Upper lobe of left lung (tissue), 6 donors: ENCODE data around the gene KCNF1. TPM values are rescaled to one million over a fixed set of nuclear protein-coding genes. Genes with fewer than 3 reads are reported as not detected.

ENCODE experiments used
- ATAC-seq, 2 donors: fragments of 200-7000 bp; cut with Tn5 transposase; one replicate each; pipeline ENCODE4 v1.9.1; 2022; ENCODE audit warnings: mild to moderate bottlenecking in 2 of 2, moderate library complexity in 2 of 2; ENCODE audit not compliant: low FRiP score in 2 of 2
- DNase-seq, 2 donors: peaks; one replicate each; pipeline ENCODE4 v3.0.0-alpha.2; 2019 to 2020
- H3K27ac ChIP-seq, 4 donors: fragments of 200-600 bp; sonication (generic); one replicate each; pipeline ENCODE4 v1.5.1; 2016 to 2019
- H3K27me3 ChIP-seq, 4 donors: fragments of 200-600 bp; sonication (generic); one replicate each; pipeline ENCODE4 v1.5.1; 2017 to 2019
- H3K36me3 ChIP-seq, 4 donors: fragments of 200-600 bp; sonication (generic); one replicate each; pipeline ENCODE4 v1.5.1; 2016 to 2019
- H3K4me1 ChIP-seq, 4 donors: fragments of 200-600 bp; sonication (generic); one replicate each; pipeline ENCODE4 v1.5.1; 2018 to 2019
- H3K4me3 ChIP-seq, 4 donors: fragments of 200-600 bp; sonication (generic); one replicate each; pipeline ENCODE4 v1.5.1; 2017 to 2019; ENCODE audit warnings: mild to moderate bottlenecking in 2 of 4, moderate library complexity in 1 of 4
- H3K9me3 ChIP-seq, 4 donors: fragments of 200-600 bp; sonication (generic); one replicate each; pipeline ENCODE4 v1.5.1; 2018 to 2019
- CTCF ChIP-seq, 6 experiments: fragments of 450-650 bp in 4 of 6; fragments of 200-600 bp in 2 of 6; sonication (generic) in 2 of 6; IDR thresholded peaks; one replicate each; pipeline ENCODE4 v1.5.1; 2016 to 2019; ENCODE audit warnings: antibody characterized with exemption in 6 of 6
- EP300 ChIP-seq, 4 donors: sonication (generic); formaldehyde crosslinking; IDR thresholded peaks; one replicate each; pipeline ENCODE4 v1.5.1; 2017; ENCODE audit warnings: antibody characterized with exemption in 4 of 4, control low read depth in 2 of 4
- POLR2A ChIP-seq, 4 donors: fragments of 450-650 bp; IDR thresholded peaks; one replicate each; pipeline ENCODE4 v1.5.1; 2016 to 2017; ENCODE audit warnings: antibody characterized with exemption in 4 of 4, mild to moderate bottlenecking in 2 of 4
- POLR2AphosphoS5 ChIP-seq, 2 donors: sonication (generic); formaldehyde crosslinking; IDR thresholded peaks; one replicate each; pipeline ENCODE4 v1.5.1; 2017; ENCODE audit warnings: antibody characterized with exemption in 2 of 2
- WGBS, 2 donors: methylation state at CpG; one replicate each; pipeline ENCODE4 v1.1.5; 2017 to 2018; 5-methylcytosine and 5-hydroxymethylcytosine counted together
- total RNA-seq, 6 donors: library from RNA; depleted of rRNA in 4 of 6; stranded (reverse); fragments of >200 nt in 4 of 6; gene quantifications; one replicate each; pipeline versions ENCODE4 v1.1.0 to v1.2.1, GENCODE V29; 2016 to 2021
- donor health status: DM: no; HTN: no; CAD: no; lungs with moderate emphysema.
- donor health status: DM: no; HTN: yes; CAD: no; lungs with severe emphysema.

The KCNF1 gene
- total RNA-seq, 6 donors from 2014 or later, result 0.15 to 1.1 TPM; not detected in 4

DNA sequence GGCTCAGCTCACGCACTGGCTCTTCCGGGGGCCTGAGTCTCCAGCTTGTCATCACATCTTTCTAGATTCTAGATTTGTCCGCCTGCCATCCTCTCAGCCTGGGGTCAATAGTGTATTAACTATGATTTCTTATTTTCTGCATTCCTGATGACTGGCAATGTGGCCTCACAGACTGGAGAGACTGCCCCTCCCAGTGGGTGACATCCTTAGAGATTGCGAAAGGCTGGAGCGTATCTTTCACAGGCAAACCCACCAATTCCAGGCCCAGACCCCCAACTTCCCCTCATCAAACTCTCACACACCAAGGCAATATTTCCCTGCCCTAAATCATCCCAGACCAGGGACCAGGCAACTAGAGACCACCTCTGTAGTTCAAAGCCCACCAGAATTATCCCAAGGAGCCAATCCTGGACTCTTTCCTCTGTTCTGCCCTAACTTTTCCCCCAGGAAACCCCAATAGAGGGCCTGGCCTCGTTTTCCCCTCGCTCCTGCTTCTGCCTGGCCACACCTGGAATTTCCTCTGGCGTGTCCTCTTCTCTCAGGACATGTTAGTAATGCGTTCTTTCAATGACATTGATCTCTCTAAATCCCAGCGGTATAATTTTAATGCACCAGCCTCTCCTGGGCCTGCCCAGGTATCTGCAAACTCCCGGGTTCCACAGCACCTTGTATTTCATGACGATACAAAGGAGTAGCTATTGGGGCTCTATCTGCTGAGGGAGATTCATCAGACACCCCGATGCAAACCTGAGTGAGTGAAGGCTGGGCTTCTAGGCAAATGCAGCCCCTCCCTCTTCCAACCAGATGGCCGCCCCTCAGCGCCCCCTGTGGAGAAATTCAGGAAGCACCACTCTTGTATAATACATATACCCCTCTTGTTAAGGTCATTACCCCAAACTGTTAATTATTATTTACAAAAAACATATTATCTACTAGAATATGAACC lies 2.4 kb upstream of the KCNF1 start:
- TF ChIP-seq CTCF (IDR thresholded peaks at IDR 0.05) (no peak), POLR2A (IDR thresholded peaks at IDR 0.05) (no peak), EP300 (IDR thresholded peaks at IDR 0.05) (no peak), POLR2AphosphoS5 (IDR thresholded peaks at IDR 0.05) (no peak)
- DNase-seq (no peak), ATAC-seq (no peak)
- Histone ChIP-seq H3K4me3 (no peak overlapping the region), H3K36me3 (no peaks in the 10 kb centered on the region), H3K9me3 (no peaks in the 10 kb centered on the region), H3K27me3 (peaks cover 0 to 31% (median 10%) of the 10 kb centered on the region in 4 donors), H3K27ac (no peak overlapping the region), H3K4me1 (peaks cover 5 to 18% (median 7%) of the 10 kb centered on the region in 4 donors)
- 62 to 67% methylated on average over 15 of the region's 15 CpGs for WGBS, 2 donors

DNA sequence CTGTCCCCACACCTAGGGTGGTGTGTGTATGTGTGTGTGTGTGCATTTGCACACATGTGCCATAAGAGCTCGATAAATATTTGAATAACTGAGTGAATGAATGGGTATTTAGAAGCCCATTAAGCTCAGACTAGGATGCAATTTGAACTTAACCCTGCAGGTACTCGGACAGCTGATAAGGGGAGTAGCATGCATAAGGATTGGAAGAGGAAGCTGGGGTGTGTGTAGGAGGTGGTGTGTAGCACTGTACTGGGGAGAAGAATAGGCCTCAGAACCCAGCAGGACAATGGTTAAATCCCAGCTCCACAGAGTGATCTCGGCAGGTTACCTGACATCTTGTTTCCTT lies 1.8 kb upstream of the KCNF1 start:
- DNase-seq, result no peak
- Histone ChIP-seq H3K36me3 (no peaks in the 10 kb centered on the region), H3K4me1 (peaks cover 5 to 18% (median 7%) of the 10 kb centered on the region in 4 donors), H3K27ac (no peak overlapping the region), H3K9me3 (no peaks in the 10 kb centered on the region), H3K27me3 (peaks cover 0 to 31% (median 10%) of the 10 kb centered on the region in 4 donors), H3K4me3 (no peak overlapping the region)
- ATAC-seq, result no peak
- no peak for TF ChIP-seq EP300 (IDR thresholded peaks at IDR 0.05)
- no peak for TF ChIP-seq POLR2A (IDR thresholded peaks at IDR 0.05)
- TF ChIP-seq CTCF (IDR thresholded peaks at IDR 0.05), result no peak
- TF ChIP-seq POLR2AphosphoS5 (IDR thresholded peaks at IDR 0.05), result no peak
- 45 to 56% methylated on average over 3 of the region's 3 CpGs for WGBS, 2 donors

GRCh38 chr2:10910625-10911024 lies 1.1 kb upstream of the KCNF1 start:
- no peak for ATAC-seq
- 80 to 86% methylated on average over 11 of the region's 11 CpGs for WGBS, 2 donors
- no peak overlapping the region for H3K4me3 ChIP-seq
- DNase-seq, result peak in 1 of 2 donors; percentile 5
- TF ChIP-seq CTCF (IDR thresholded peaks at IDR 0.05), result no peak
- TF ChIP-seq EP300 (IDR thresholded peaks at IDR 0.05), result no peak
- no peak for TF ChIP-seq POLR2AphosphoS5 (IDR thresholded peaks at IDR 0.05)
- no peak for TF ChIP-seq POLR2A (IDR thresholded peaks at IDR 0.05)
- H3K4me1 ChIP-seq, result peaks cover 5 to 18% (median 7%) of the 10 kb centered on the region in 4 donors
- peaks cover 0 to 31% (median 10%) of the 10 kb centered on the region in 4 donors for H3K27me3 ChIP-seq
- no peaks in the 10 kb centered on the region for H3K36me3 ChIP-seq
- H3K9me3 ChIP-seq, result no peaks in the 10 kb centered on the region
- H3K27ac ChIP-seq, result no peak overlapping the region

DNA sequence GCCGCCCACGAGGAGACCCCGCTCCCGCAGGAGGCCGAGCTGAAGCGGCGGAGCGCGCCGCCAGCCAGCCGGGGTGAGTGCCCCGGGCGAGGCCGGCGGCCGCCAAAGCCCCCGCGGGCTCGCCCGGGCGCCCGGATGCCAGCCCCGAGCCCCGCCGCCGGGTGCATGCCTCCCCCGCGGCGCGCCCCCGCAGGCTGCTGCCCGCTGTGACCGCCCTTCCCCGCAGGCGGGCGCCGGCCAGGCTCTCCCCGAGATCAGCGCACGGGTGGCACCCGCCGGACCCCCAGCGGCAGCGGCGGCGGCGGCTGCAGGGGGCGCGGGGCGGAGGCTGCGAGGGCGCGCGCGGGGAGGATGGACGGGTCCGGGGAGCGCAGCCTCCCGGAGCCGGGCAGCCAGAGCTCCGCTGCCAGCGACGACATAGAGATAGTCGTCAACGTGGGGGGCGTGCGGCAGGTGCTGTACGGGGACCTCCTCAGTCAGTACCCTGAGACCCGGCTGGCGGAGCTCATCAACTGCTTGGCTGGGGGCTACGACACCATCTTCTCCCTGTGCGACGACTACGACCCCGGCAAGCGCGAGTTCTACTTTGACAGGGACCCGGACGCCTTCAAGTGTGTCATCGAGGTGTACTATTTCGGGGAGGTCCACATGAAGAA lies 470 bp downstream of the KCNF1 start:
- ATAC-seq, result no peak
- peak; percentile 18 to 84 for DNase-seq
- H3K4me1 ChIP-seq, result peaks cover 5 to 18% (median 7%) of the 10 kb centered on the region in 4 donors
- no peak overlapping the region for H3K27ac ChIP-seq
- no peaks in the 10 kb centered on the region for H3K36me3 ChIP-seq
- H3K27me3 ChIP-seq, result peaks cover 0 to 31% (median 10%) of the 10 kb centered on the region in 4 donors
- WGBS, 2 donors, result 6 to 13% methylated on average over 7 to 29 of the region's 81 CpGs
- TF ChIP-seq POLR2AphosphoS5 (IDR thresholded peaks at IDR 0.05) (no peak), EP300 (IDR thresholded peaks at IDR 0.05) (no peak), CTCF (IDR thresholded peaks at IDR 0.05) (no peak), POLR2A (IDR thresholded peaks at IDR 0.05) (no peak)
- H3K4me3 ChIP-seq, result peak overlapping the region in 3 of 4 donors; percentile 22 to 39 (median 30)
- H3K9me3 ChIP-seq, result no peaks in the 10 kb centered on the region
